ENCODE measurements around the gene TCF15. TPM values are rescaled to one million over a fixed set of nuclear protein-coding genes. Genes with fewer than 3 reads are reported as not detected.
A peak's percentile ranks its signal among the peaks of the same experiment; 100 is the strongest.

TCF15 gene
- total and polyA plus RNA-seq, 10 donors: 0.06 to 0.22 (median 0.21) TPM; not detected in 7

- intact Hi-C loops (cut with DNase I; ENCODE audit: low total_unique reads): no loop called here
- peaks cover 13 to 47% (median 29%) of the 10 kb centered on the region in 6 donors for H3K4me1 ChIP-seq
- DNase-seq: no peak
- TF ChIP-seq POLR2AphosphoS5 (IDR thresholded peaks at IDR 0.05): no peak
- peak in 2 of 11 experiments; percentile 12 to 17 for TF ChIP-seq CTCF (IDR thresholded peaks at IDR 0.05 in 8 of 11, conservative IDR thresholded peaks at IDR 0.05 in 3 of 11)
- H3K9me3 ChIP-seq: peaks cover 0 to 4% (median 0%) of the 10 kb centered on the region in 8 donors
- WGBS, 5 donors: 70 to 83% (median 75%) methylated on average over 5 of the region's 5 CpGs
- peaks cover 0 to 42% (median 19%) of the 10 kb centered on the region in 6 donors for H3K36me3 ChIP-seq
- H3K27ac ChIP-seq: peak overlapping the region in 1 of 8 donors; percentile 36
- H3K27me3 ChIP-seq (replicated peaks in 1 of 7): peaks cover 0 to 15% (median 0%) of the 10 kb centered on the region in 7 donors
- no peak overlapping the region for H3K4me3 ChIP-seq
Measured at GRCh38 chr20:650954-651353, 40.8 kb upstream of the TCF15 start.

- intact Hi-C loops (cut with DNase I; ENCODE audit: low total_unique reads): no loop called here
- H3K27ac ChIP-seq: peak overlapping the region in 1 of 8 donors; percentile 36
Measured at GRCh38 chr20:650281-650680, 40.2 kb upstream of the TCF15 start.

GRCh38 chr20:647479-648019 lies 37.4 kb upstream of the TCF15 start:
- Histone ChIP-seq H3K27ac (no peak overlapping the region), H3K4me3 (no peak overlapping the region), H3K9me3 (peaks cover 0 to 4% (median 0%) of the 10 kb centered on the region in 8 donors), H3K36me3 (peaks cover 0 to 42% (median 19%) of the 10 kb centered on the region in 6 donors), H3K4me1 (peaks cover 11 to 44% (median 23%) of the 10 kb centered on the region in 6 donors), H3K27me3 (replicated peaks in 1 of 7) (peaks cover 1 to 13% (median 7%) of the 10 kb centered on the region in 7 donors)
- TF ChIP-seq POLR2AphosphoS5 (IDR thresholded peaks at IDR 0.05) (no peak), CTCF (IDR thresholded peaks at IDR 0.05 in 8 of 11, conservative IDR thresholded peaks at IDR 0.05 in 3 of 11) (no peak), POLR2A (IDR thresholded peaks at IDR 0.05) (no peak)
- intact Hi-C loops (cut with DNase I; ENCODE audit: low total_unique reads): loop anchor here (10.0 kb wide), 1 partner anchor 83 kb away; no protein-coding TSS in a partner anchor
- WGBS, 5 donors: 89 to 98% (median 94%) methylated on average over 2 of the region's 2 CpGs
- DNase-seq: no peak

More at GRCh38 chr20:650281-650680, 40.2 kb upstream of the TCF15 start:
- 83 to 99% (median 91%) methylated on average over 5 of the region's 5 CpGs for WGBS, 5 donors
- Histone ChIP-seq H3K27me3 (replicated peaks in 1 of 7) (peaks cover 0 to 15% (median 0%) of the 10 kb centered on the region in 7 donors), H3K9me3 (peaks cover 0 to 4% (median 0%) of the 10 kb centered on the region in 8 donors), H3K4me3 (no peak overlapping the region), H3K36me3 (peaks cover 0 to 42% (median 19%) of the 10 kb centered on the region in 6 donors), H3K4me1 (peaks cover 17 to 54% (median 36%) of the 10 kb centered on the region in 6 donors)
- no peak for TF ChIP-seq POLR2AphosphoS5 (IDR thresholded peaks at IDR 0.05)
- TF ChIP-seq POLR2A (IDR thresholded peaks at IDR 0.05): no peak
- TF ChIP-seq CTCF (IDR thresholded peaks at IDR 0.05 in 8 of 11, conservative IDR thresholded peaks at IDR 0.05 in 3 of 11): no peak
- no peak for DNase-seq

- H3K9me3 ChIP-seq: peaks cover 0 to 4% (median 0%) of the 10 kb centered on the region in 8 donors
- H3K4me1 ChIP-seq: peaks cover 5 to 40% (median 18%) of the 10 kb centered on the region in 6 donors
- peaks cover 0 to 42% (median 19%) of the 10 kb centered on the region in 6 donors for H3K36me3 ChIP-seq
- TF ChIP-seq POLR2A (IDR thresholded peaks at IDR 0.05) (no peak), POLR2AphosphoS5 (IDR thresholded peaks at IDR 0.05) (no peak), CTCF (IDR thresholded peaks at IDR 0.05 in 8 of 11, conservative IDR thresholded peaks at IDR 0.05 in 3 of 11) (no peak)
- DNase-seq: no peak
- H3K27ac ChIP-seq: no peak overlapping the region
- peaks cover 4 to 16% (median 10%) of the 10 kb centered on the region in 7 donors for H3K27me3 ChIP-seq (replicated peaks in 1 of 7)
- whole genome bisulfite sequencing, 5 donors: 93 to 98% (median 96%) methylated on average over 2 of the region's 2 CpGs
- intact Hi-C loops (cut with DNase I; ENCODE audit: low total_unique reads): loop anchor here (10.0 kb wide), 1 partner anchor 82 kb away; no protein-coding TSS in a partner anchor
- H3K4me3 ChIP-seq: no peak overlapping the region
Measured at GRCh38 chr20:646868-647233, 36.7 kb upstream of the TCF15 start.
